ENCODE measurements around the gene LRTM2.

LRTM2 gene

DNA sequence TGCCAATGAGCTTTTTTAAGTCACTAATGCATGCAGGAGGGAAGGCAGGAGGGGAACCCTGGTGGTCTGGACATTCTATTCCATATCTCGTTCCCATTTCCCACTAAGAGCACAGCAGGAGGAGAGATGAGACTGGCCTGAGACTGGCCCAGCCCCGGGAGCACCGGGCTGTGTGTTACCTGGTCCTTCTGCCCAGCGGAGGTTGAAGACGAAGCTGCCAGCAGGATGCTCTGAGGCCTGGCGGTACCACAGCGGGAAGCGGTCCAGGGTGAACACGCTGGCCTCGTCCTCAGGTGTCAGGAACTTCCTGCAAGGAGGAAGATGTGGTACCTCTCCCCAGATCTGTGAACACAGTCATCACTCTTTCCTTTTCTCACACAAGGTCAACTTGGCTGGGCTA is 23.9 kb downstream of the LRTM2 start:
- no peaks in the 10 kb centered on the region for H3K36me3 ChIP-seq (ENCODE audit: insufficient read depth, low read length)
- H3K9ac ChIP-seq (ENCODE audit: insufficient read length) = no peak overlapping the region
- no peaks in the 10 kb centered on the region for H3K9me3 ChIP-seq (ENCODE audit: low read depth, low read length)
- no peak overlapping the region for H3K4me3 ChIP-seq
- no peak for DNase-seq (ENCODE audit: low read depth, low spot score)
- no peak for TF ChIP-seq EZH2 (IDR thresholded peaks at IDR 0.05)
- no peak for TF ChIP-seq FOXP2 (optimal IDR thresholded peaks at IDR 0.05; ENCODE audit: control extremely low read depth, extremely low read length, insufficient read depth)
- TF ChIP-seq POLR2AphosphoS5 (IDR thresholded peaks at IDR 0.05; ENCODE audit: borderline replicate concordance, low read depth, low read length) = no peak
- H3K27ac ChIP-seq = no peak overlapping the region

DNA sequence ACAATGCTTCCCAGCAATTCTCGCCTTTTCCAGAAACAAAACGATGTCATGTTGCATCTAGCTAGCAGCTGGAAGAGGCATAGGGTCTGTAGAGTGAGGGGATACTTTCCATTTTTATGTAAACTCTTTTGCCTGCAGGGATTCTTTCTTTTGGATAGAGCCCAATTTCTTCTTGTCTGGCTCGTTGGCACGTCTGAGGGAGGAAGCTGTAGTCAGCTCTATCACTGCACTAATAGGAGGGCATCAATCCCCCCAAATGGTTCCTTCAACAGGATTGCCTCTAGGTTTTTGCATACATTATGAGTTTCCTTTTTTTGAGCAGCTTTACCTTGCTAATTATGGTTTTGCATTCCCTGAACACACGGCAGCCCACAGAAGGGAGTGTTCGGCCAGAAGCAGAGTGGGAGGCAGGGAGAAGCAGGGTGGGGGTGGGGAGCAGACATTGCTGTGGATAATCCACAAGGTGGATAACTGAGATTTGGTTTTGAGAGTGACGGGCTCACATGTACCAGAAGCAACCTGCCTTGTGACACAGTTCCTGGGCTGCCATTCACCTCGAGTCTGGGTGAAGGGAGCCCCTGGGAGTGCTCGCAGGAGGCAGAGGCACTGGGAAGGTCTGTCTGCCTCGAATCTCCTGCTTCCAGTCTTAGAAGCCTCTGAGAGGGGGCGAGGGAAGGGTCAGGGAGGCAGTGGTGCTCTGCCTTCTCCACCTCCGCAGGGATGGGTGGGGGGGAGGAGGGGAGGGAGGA is 24.5 kb downstream of the LRTM2 start:
- no peaks in the 10 kb centered on the region for H3K36me3 ChIP-seq (ENCODE audit: insufficient read depth, low read length)
- no peaks in the 10 kb centered on the region for H3K9me3 ChIP-seq (ENCODE audit: low read depth, low read length)
- no peak overlapping the region for H3K9ac ChIP-seq (ENCODE audit: insufficient read length)
- no peak for DNase-seq (ENCODE audit: low read depth, low spot score)
- no peak overlapping the region for H3K27ac ChIP-seq
- no peak for TF ChIP-seq EZH2 (IDR thresholded peaks at IDR 0.05)
- H3K4me3 ChIP-seq = no peak overlapping the region

DNA sequence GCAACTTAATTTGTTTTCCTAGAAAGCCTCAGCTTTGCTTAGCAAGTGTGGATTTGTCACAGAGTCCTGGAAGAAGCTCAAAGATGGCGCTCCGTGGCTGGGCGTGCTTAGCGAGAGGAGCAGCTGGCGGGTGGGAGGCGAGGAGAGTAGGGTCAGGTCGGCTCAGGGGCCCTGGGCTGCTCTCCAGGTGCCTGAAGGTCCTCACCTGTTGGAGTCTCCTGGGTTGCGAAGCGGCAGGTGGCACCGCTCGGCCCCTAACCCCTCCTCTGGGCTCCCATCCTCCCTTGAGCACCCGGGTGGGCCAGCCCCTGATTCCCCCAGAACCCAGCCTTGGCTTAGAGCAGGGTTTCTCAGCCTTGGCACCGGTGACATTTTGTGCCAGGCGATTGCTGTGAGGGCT is 25.1 kb downstream of the LRTM2 start:
- no peak overlapping the region for H3K9ac ChIP-seq (ENCODE audit: insufficient read length)
- no peak for TF ChIP-seq FOXP2 (optimal IDR thresholded peaks at IDR 0.05; ENCODE audit: control extremely low read depth, extremely low read length, insufficient read depth)
- TF ChIP-seq POLR2AphosphoS5 (IDR thresholded peaks at IDR 0.05; ENCODE audit: borderline replicate concordance, low read depth, low read length) = no peak
- no peak for TF ChIP-seq EZH2 (IDR thresholded peaks at IDR 0.05)
- no peak overlapping the region for H3K4me3 ChIP-seq
- H3K27ac ChIP-seq = no peak overlapping the region
- no peak for DNase-seq (ENCODE audit: low read depth, low spot score)
- H3K9me3 ChIP-seq (ENCODE audit: low read depth, low read length) = no peaks in the 10 kb centered on the region
- H3K36me3 ChIP-seq (ENCODE audit: insufficient read depth, low read length) = no peaks in the 10 kb centered on the region

DNA sequence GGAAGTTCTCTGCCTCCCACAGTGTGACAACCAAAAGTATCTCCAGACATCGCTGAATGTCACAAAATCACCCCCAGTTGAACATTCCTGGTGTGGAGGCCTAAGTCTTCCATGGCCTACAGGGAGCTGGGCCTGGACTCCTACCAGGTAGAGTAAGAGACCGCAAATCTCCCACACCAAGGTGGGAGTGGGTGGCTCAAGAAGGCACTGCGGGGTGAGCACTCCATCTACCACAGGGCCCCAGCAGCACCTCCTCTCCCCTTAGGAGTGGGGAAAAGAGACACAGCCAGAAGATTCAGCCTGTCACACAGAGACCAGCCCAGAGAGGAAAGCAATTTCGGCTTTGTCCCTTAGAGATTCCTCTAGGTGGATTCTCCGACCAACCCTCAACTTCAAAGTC is 25.5 kb downstream of the LRTM2 start:
- Histone ChIP-seq H3K4me3 (no peak overlapping the region), H3K27ac (no peak overlapping the region), H3K9ac (ENCODE audit: insufficient read length) (no peak overlapping the region), H3K9me3 (ENCODE audit: low read depth, low read length) (no peaks in the 10 kb centered on the region), H3K36me3 (ENCODE audit: insufficient read depth, low read length) (no peaks in the 10 kb centered on the region)
- TF ChIP-seq FOXP2 (optimal IDR thresholded peaks at IDR 0.05; ENCODE audit: control extremely low read depth, extremely low read length, insufficient read depth) (no peak), POLR2AphosphoS5 (IDR thresholded peaks at IDR 0.05; ENCODE audit: borderline replicate concordance, low read depth, low read length) (no peak), EZH2 (IDR thresholded peaks at IDR 0.05) (no peak)
- DNase-seq (ENCODE audit: low read depth, low spot score) = no peak

DNA sequence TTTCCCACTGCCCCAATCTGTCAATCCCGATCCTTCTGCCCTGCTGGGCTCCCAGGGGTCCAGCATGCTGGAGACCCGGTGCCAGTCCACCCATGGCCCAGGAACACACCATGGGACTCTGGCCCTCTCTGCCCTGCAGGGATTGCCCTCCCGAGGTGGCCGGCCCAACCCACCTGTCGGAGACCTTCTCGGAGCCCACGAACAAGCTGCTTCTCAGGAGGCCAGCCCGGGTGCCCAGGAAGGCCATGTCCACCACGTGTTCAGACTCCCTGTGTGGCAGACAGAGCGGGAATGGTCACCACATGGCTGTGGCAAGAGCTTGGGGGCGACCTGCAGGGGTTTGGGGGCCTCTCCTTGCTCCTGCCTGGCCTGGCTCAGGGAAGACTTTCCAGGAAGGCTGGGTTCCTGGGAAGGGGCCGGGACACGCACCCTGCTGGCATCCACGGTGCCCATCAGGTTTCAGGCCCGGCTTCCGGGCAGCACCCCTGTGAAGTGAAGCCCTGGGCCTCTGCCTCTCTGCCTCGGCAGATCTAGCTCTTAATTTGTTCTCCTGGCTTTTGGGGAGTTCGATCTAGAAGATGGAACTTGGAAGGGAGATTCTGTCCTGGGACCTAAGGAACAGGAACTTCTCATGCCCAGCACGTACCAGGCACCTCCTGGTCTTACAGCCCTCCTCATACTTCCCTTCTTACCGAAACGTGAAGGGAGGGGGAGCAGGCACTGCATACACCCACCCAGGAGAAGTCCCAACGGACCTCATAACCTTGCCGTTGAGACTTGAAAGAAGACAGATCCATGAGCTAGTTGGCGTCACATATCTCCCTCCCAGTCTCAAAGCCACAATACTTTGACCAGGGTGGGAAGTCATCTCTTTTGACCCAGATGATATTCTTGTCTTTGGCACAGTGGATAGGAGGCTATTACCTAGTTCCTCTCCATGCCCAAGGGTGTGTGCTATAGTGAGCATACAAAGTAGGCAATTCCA is 26.3 kb downstream of the LRTM2 start:
- H3K27ac ChIP-seq = no peak overlapping the region
- no peaks in the 10 kb centered on the region for H3K36me3 ChIP-seq (ENCODE audit: insufficient read depth, low read length)
- no peak overlapping the region for H3K4me3 ChIP-seq
- no peak for TF ChIP-seq EZH2 (IDR thresholded peaks at IDR 0.05)
- TF ChIP-seq FOXP2 (optimal IDR thresholded peaks at IDR 0.05; ENCODE audit: control extremely low read depth, extremely low read length, insufficient read depth) = no peak
- no peak for TF ChIP-seq POLR2AphosphoS5 (IDR thresholded peaks at IDR 0.05; ENCODE audit: borderline replicate concordance, low read depth, low read length)
- no peak overlapping the region for H3K9ac ChIP-seq (ENCODE audit: insufficient read length)
- DNase-seq (ENCODE audit: low read depth, low spot score) = no peak
- H3K9me3 ChIP-seq (ENCODE audit: low read depth, low read length) = no peaks in the 10 kb centered on the region

- DNase-seq (ENCODE audit: low read depth, low spot score) = no peak
- no peaks in the 10 kb centered on the region for H3K9me3 ChIP-seq (ENCODE audit: low read depth, low read length)
- no peaks in the 10 kb centered on the region for H3K36me3 ChIP-seq (ENCODE audit: insufficient read depth, low read length)
- H3K4me3 ChIP-seq = no peak overlapping the region
- H3K27ac ChIP-seq = no peak overlapping the region
- no peak for TF ChIP-seq EZH2 (IDR thresholded peaks at IDR 0.05)
- TF ChIP-seq POLR2AphosphoS5 (IDR thresholded peaks at IDR 0.05; ENCODE audit: borderline replicate concordance, low read depth, low read length) = no peak
- TF ChIP-seq FOXP2 (optimal IDR thresholded peaks at IDR 0.05; ENCODE audit: control extremely low read depth, extremely low read length, insufficient read depth) = no peak
- H3K9ac ChIP-seq (ENCODE audit: insufficient read length) = no peak overlapping the region
These were observed 27.0 kb downstream of the LRTM2 start for GRCh38 chr12:1847411-1847810.

DNA sequence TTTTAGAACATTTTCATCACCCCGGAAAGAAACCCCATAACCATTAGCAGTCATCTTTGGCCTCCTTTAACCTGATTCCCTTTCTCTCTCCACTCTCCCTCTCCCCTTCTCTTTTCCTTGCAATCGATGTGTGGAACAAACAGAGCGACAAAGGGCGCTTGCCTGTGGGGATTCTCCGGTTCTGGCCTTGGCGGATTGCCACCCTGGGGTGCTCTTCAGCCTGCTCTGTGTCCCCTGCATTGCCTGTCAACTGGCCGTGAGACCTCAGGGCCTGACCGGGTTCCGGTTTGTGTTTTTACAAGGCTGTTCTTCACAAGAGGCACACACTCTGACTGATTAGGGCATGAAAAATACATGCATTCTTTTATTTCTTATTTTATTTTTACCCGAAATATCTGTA is 27.8 kb downstream of the LRTM2 start:
- Histone ChIP-seq H3K27ac (no peak overlapping the region), H3K9ac (ENCODE audit: insufficient read length) (no peak overlapping the region), H3K36me3 (ENCODE audit: insufficient read depth, low read length) (no peaks in the 10 kb centered on the region), H3K4me3 (no peak overlapping the region), H3K9me3 (ENCODE audit: low read depth, low read length) (no peaks in the 10 kb centered on the region)
- DNase-seq (ENCODE audit: low read depth, low spot score) = no peak
- no peak for TF ChIP-seq POLR2AphosphoS5 (IDR thresholded peaks at IDR 0.05; ENCODE audit: borderline replicate concordance, low read depth, low read length)
- TF ChIP-seq EZH2 (IDR thresholded peaks at IDR 0.05) = no peak
- no peak for TF ChIP-seq FOXP2 (optimal IDR thresholded peaks at IDR 0.05; ENCODE audit: control extremely low read depth, extremely low read length, insufficient read depth)

- Histone ChIP-seq H3K4me3 (no peak overlapping the region), H3K9me3 (ENCODE audit: low read depth, low read length) (no peaks in the 10 kb centered on the region), H3K36me3 (ENCODE audit: insufficient read depth, low read length) (no peaks in the 10 kb centered on the region), H3K9ac (ENCODE audit: insufficient read length) (no peak overlapping the region), H3K27ac (no peak overlapping the region)
- no peak for TF ChIP-seq EZH2 (IDR thresholded peaks at IDR 0.05)
- TF ChIP-seq POLR2AphosphoS5 (IDR thresholded peaks at IDR 0.05; ENCODE audit: borderline replicate concordance, low read depth, low read length) = no peak
- no peak for DNase-seq (ENCODE audit: low read depth, low spot score)
These were observed 28.4 kb downstream of the LRTM2 start for GRCh38 chr12:1848745-1849144.
